AG09309 (cell line): ENCODE results near the gene RFC5.

Experiments
- DNase-seq: peaks from one replicate; pipeline ENCODE4 v3.0.0-alpha.2; 2010; ENCODE audit warnings: low read depth
- H3K4me3 ChIP-seq: 2 replicates; pipeline ENCODE4 v1.5.1; 2011; ENCODE audit warnings: mild to moderate bottlenecking, low read depth, low read length, moderate library complexity; ENCODE audit not compliant: control insufficient read depth
- CTCF ChIP-seq: IDR thresholded peaks from 2 replicates; pipeline ENCODE4 v1.5.1; 2011; ENCODE audit warnings: mild to moderate bottlenecking, low read depth, low read length, inconsistent platforms; ENCODE audit not compliant: insufficient read depth, control insufficient read depth; ENCODE audit errors: missing control alignments

RFC5 gene

GRCh38 chr12:117972301-117972700 lies 44.2 kb upstream of the RFC5 start:
- DNase-seq = no peak
- H3K4me3 ChIP-seq = no peak overlapping the region
- TF ChIP-seq CTCF = no peak

DNA sequence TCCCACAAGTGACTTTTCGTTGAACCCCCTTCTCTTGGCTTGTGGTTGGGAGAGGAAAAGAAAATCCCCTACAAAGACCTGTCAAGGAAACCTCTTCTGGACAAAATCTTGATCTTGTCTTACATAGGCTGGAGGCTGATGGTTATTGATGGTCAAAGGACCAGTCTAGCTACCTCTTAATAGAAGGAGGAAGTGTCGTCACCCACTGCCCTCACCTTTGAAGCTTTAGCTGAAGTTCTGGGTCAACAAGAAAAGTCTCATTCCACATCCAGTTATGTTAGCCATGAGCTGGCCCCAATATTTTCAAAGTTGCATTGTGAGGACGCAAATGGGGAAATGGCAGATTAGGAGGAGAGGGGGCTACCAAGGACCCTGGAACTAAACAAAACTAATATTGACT lies 41.5 kb upstream of the RFC5 start:
- no peak for DNase-seq
- H3K4me3 ChIP-seq = no peak overlapping the region
- no peak for TF ChIP-seq CTCF

DNA sequence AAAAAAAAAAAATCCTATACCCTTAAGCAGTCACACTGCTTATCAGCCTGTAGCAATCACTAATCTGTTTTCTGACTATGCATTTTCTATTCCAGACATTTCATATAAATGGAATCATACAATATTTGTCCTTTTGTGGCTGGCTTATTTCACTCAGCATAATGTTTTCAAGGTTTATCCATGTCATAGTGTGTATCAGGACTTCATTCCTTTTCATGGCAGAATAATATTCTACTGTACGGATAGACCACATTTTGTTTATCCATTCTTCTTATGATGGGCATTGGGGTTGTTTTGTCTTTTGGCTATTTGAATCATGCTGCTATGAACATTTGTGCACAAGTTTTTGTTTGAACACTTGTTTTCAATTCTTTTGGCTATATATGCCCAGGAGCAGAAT lies 39.1 kb upstream of the RFC5 start:
- H3K4me3 ChIP-seq = no peak overlapping the region
- no peak for TF ChIP-seq CTCF
- DNase-seq = no peak

DNA sequence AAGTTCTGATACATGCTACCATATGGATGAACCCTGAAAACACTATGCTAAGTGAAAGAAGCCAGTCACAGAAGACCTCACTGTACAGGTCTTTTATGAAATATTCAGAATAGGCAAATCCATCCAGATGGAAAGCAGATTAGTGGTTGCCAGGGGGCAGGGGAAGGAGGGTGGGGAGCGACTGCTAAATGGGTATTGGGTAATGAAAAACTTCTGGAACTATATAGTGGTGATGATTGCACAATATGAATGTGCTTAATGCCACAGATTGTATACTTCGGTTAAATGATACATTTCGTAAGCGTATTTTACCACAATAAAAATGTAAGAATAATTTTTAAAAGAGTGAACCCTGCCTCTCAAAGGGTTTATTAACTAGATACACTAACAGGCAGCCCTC lies 35.9 kb upstream of the RFC5 start:
- no peak overlapping the region for H3K4me3 ChIP-seq
- no peak for TF ChIP-seq CTCF
- peak; percentile 39 for DNase-seq

DNA sequence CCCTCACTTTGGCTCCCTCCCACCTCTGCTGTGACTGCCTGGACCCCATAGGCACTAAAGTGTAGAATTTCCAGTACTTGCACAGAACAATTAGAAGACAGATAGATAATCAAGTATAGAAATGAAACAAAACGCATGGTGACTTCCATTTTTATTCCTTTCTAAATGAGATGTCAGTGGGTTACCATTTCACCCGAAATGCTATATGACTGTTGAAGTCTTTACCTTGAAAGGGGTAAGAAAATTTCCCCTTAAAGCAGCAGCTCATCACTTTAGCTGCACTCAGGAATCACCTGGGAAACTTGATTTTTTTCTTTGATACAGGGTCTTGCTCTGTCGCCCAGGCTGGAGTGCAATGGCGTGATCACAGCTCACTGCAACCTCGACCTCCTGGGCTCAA lies 35.2 kb upstream of the RFC5 start:
- DNase-seq = no peak
- H3K4me3 ChIP-seq = no peak overlapping the region
- TF ChIP-seq CTCF = no peak

DNA sequence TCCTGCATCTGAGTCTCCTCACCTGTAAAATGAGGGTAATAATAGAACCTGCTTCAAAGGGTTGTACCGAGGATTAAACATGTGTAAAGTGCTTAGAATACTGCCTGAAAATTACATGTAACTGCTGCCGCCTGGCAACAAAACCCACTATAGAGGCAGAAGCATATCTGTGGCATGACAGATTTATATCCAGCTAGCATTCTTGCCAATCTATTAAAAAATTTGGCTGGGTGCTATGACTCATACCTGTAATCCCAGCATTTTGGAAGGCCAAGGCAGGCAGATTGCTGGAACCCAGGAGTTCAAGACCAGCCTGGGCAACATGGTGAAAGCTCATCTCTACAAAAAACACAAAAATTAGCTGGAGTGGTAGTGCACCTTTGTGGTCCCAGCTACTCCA lies 31.3 kb upstream of the RFC5 start:
- TF ChIP-seq CTCF = no peak
- H3K4me3 ChIP-seq = no peak overlapping the region
- DNase-seq = no peak
